RWPE1 (cell line): ENCODE results near the gene DPP6.

ENCODE experiments used
- CTCF ChIA-PET: fragments of 350-600 bp; sonication (Branson Sonifier 250); formaldehyde crosslinking; extraction: SDS; loops from one replicate; lab custom pipeline; 2021; lab: Yijun Ruan, JAX
- POLR2A ChIA-PET: fragments of 400-600 bp; formaldehyde crosslinking; extraction: SDS; loops from one replicate; lab custom pipeline; 2020; ENCODE audit warnings: antibody characterized with exemption; ENCODE audit not compliant: low non-redundant PET; lab: Yijun Ruan, JAX
- DNase-seq: peaks from one replicate; pipeline ENCODE4 v3.0.0; 2012; ENCODE audit warnings: low spot score
- H3K27ac ChIP-seq: fragments of 450-650 bp; 2 replicates; pipeline ENCODE4 v1.5.1; 2017
- CTCF ChIP-seq: fragments of 450-650 bp; conservative IDR thresholded peaks from 2 replicates; pipeline ENCODE4 v1.5.1; 2017; ENCODE audit warnings: low read depth, mild to moderate bottlenecking

DPP6 gene

DNA sequence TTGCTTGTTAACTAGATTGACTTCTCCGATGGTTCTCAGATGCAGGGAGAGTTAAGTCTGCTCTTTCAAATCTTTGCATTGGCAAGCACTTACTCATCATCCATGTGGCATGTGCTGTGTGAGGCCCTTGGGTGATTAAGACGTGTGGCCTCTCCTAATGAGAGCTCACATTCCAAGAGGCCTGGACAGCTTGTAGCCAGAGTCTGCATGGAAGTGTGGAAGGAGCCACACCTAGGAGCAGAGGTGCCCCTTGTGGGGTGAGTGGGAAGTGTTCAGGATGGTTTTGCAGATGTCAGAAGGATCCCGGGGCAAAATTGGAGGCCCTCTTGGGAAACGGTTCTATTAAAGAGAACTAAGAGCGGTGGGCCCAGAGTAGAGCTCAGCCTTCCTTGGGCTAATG lies 724.8 kb downstream of the DPP6 start:
- ChIA-PET CTCF (no interaction called here), POLR2A (no interaction called here)
- peak; percentile 61 for DNase-seq
- no peak overlapping the region for H3K27ac ChIP-seq
- no peak for TF ChIP-seq CTCF

GRCh38 chr7:154777489-154777888 lies 725.3 kb downstream of the DPP6 start:
- no peak overlapping the region for H3K27ac ChIP-seq
- no peak for TF ChIP-seq CTCF
- CTCF ChIA-PET, result interaction anchor here (0.6 kb wide), 1 partner anchor 182 kb away, joined by 3 read pairs; no protein-coding TSS in a partner anchor
- DNase-seq, result no peak
- POLR2A ChIA-PET, result no interaction called here

DNA sequence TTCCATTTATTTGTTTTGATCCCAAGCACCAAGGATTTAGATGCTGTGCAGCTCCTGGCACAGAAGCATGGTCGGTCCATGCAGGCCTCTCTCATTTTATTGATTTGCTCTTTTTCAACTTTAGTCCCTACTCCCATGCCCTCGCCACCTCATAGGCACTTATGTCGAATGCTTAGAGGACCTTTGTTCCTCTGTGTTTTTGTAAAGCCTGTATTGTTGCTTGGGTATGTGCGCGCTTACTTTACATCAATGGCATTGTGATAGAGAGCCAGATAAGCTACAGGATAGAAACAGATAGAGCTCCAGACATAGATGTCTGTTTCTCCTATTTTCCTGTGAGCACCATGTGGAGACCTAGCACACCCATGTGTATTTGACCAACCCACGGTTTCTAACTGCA lies 725.7 kb downstream of the DPP6 start:
- ChIA-PET POLR2A (no interaction called here), CTCF (interaction anchor here (0.6 kb wide), 1 partner anchor 183 kb away, joined by 3 read pairs; no protein-coding TSS in a partner anchor)
- no peak for DNase-seq
- TF ChIP-seq CTCF, result no peak
- H3K27ac ChIP-seq, result no peak overlapping the region

GRCh38 chr7:154781369-154782303 lies 729.4 kb downstream of the DPP6 start:
- no peak overlapping the region for H3K27ac ChIP-seq
- no peak for DNase-seq
- POLR2A ChIA-PET, result no interaction called here
- CTCF ChIA-PET, result no interaction called here
- no peak for TF ChIP-seq CTCF

DNA sequence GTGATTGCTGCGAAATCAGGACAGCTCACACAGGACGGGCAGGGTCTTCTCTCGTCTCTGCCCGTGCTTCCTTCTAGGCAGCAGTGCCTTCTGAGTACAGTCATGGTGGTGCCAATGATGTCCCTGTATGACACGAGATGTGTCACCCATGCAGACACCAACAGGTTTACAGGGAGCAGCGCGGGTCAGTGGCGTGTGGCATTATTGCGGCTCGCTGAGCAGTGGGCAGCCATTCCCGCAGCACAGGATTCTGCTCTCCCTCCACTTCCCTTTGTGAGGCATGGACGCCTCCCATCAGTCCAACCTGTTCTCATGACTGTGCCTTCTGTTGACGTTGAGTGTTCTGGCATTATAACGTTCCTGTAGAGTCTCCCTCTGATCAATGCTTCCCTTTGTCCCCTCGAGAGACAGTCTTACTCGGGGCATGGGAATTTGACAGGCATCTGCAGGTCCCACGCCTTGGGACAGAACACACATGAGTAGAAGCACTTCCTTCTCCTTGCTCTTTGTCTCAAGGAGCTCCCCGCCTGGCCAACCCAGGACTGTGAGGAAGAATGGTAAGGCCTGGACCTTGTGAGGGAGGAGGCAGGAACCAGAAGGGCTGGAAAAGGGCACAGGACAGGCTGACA lies 731.2 kb downstream of the DPP6 start:
- POLR2A ChIA-PET, result no interaction called here
- no peak overlapping the region for H3K27ac ChIP-seq
- CTCF ChIA-PET, result interaction anchor here (1.3 kb wide), 1 partner anchor 11 kb away, joined by 3 read pairs; no protein-coding TSS in a partner anchor
- DNase-seq, result no peak
- TF ChIP-seq CTCF, result no peak

- no peak for DNase-seq
- H3K27ac ChIP-seq, result no peak overlapping the region
- ChIA-PET POLR2A (no interaction called here), CTCF (no interaction called here)
- no peak for TF ChIP-seq CTCF
Measured at GRCh38 chr7:154785898-154786297, 733.7 kb downstream of the DPP6 start.
